Left lobe of liver (tissue), 2 donors: Measurements from ENCODE around the gene LMNTD2. TPM values are rescaled to one million over a fixed set of nuclear protein-coding genes. Genes with fewer than 3 reads are reported as not detected.
"Not testable (repeated sequence)": the region's sequence is repeated elsewhere in the genome, so short reads cannot be mapped to it uniquely, and the experiment has no call there.

Experiments
- ATAC-seq: fragments of 200-7000 bp; cut with Tn5 transposase; one replicate; pipeline ENCODE4 v1.9.1; 2020; ENCODE audit warnings: mild to moderate bottlenecking, moderate library complexity
- DNase-seq: peaks from one replicate; pipeline ENCODE4 v3.0.0-alpha.2; 2020; ENCODE audit warnings: low spot score
- total RNA-seq: library from RNA; stranded (reverse); gene quantifications from one replicate; pipeline ENCODE4 v1.2.1, GENCODE V29; 2021
- donor health status: DM: no; HTN: no; CAD: no; lungs with moderate emphysema.
- donor health status: DM: no; HTN: yes; CAD: no.

LMNTD2 gene
- total RNA-seq, 1 donor from 2014 or later = 13.4 TPM

GRCh38 chr11:516918-517685 lies 43.4 kb downstream of the LMNTD2 start:
- DNase-seq = peak; percentile 45
- not testable (repeated sequence) for ATAC-seq

- no peak for ATAC-seq
Observed at GRCh38 chr11:516400-516799, 44.1 kb downstream of the LMNTD2 start.

GRCh38 chr11:515131-515530 lies 45.4 kb downstream of the LMNTD2 start:
- no peak for DNase-seq
- ATAC-seq = no peak

More at GRCh38 chr11:516400-516799, 44.1 kb downstream of the LMNTD2 start:
- no peak for DNase-seq

- DNase-seq (no peak), ATAC-seq (no peak)
Observed at GRCh38 chr11:514606-515005, 45.9 kb downstream of the LMNTD2 start.

- ATAC-seq = peak; percentile 14
- no peak for DNase-seq
Observed at GRCh38 chr11:512761-513595, 47.6 kb downstream of the LMNTD2 start.

GRCh38 chr11:508956-509355 lies 51.6 kb downstream of the LMNTD2 start:
- DNase-seq (peak; percentile 46), ATAC-seq (no peak)

GRCh38 chr11:507727-508515 lies 52.6 kb downstream of the LMNTD2 start:
- DNase-seq = peak; percentile 47
- ATAC-seq = no peak

GRCh38 chr11:506995-507726 lies 53.4 kb downstream of the LMNTD2 start, which contains the start of gene RNH1:
Gene RNH1 (minus strand): TSS chr11:507242. CDS start chr11:502162, 5,080 bp downstream.
- ATAC-seq (peak; percentile 89), DNase-seq (peak; percentile 99)

GRCh38 chr11:506238-506994 lies 54.1 kb downstream of the LMNTD2 start:
- DNase-seq (peak; percentile 99), ATAC-seq (peak; percentile 82)

- ATAC-seq (no peak), DNase-seq (no peak)
Observed at GRCh38 chr11:504994-505344, 55.6 kb downstream of the LMNTD2 start.

Other genes starting within 250 kb of the LMNTD2 start
- 29.2 TPM for gene IFITM1, start 246.7 kb downstream of the LMNTD2 start, total RNA-seq
- 488 TPM for gene IFITM3, start 239.9 kb downstream of the LMNTD2 start, total RNA-seq
- 0.28 TPM for gene B4GALNT4, start 191.2 kb downstream of the LMNTD2 start, total RNA-seq
- gene PKP3, start 166.5 kb downstream of the LMNTD2 start, total RNA-seq = 1.2 TPM
- 96.2 TPM for gene SIGIRR, start 145.7 kb downstream of the LMNTD2 start, total RNA-seq
- gene ANO9, start 118.7 kb downstream of the LMNTD2 start, total RNA-seq = 0.83 TPM
- gene PTDSS2, start 110.5 kb downstream of the LMNTD2 start, total RNA-seq = 10.2 TPM
- gene RNH1, start 53.5 kb downstream of the LMNTD2 start, total RNA-seq = 85.4 TPM
- 12.9 TPM for gene HRAS, start 25.2 kb downstream of the LMNTD2 start, total RNA-seq
- 0.93 TPM for gene LRRC56, start 23.2 kb downstream of the LMNTD2 start, total RNA-seq
- gene RASSF7, start 232 bp upstream of the LMNTD2 start, total RNA-seq = 36.6 TPM
- gene PHRF1, start 15.7 kb upstream of the LMNTD2 start, total RNA-seq = 25.4 TPM
- gene IRF7, start 55.2 kb upstream of the LMNTD2 start, total RNA-seq = 38.5 TPM
- 64.8 TPM for gene CDHR5, start 64.2 kb upstream of the LMNTD2 start, total RNA-seq
- gene SCT, start 66.4 kb upstream of the LMNTD2 start, total RNA-seq = 0.81 TPM
- 0.68 TPM for gene DRD4, start 76.5 kb upstream of the LMNTD2 start, total RNA-seq
- gene DEAF1, start 134.5 kb upstream of the LMNTD2 start, total RNA-seq = 14.8 TPM
- 16.8 TPM for gene TMEM80, start 135.1 kb upstream of the LMNTD2 start, total RNA-seq
- gene EPS8L2, start 145.5 kb upstream of the LMNTD2 start, total RNA-seq = 190 TPM
- gene TALDO1, start 186.7 kb upstream of the LMNTD2 start, total RNA-seq = 147 TPM
- 31.7 TPM for gene GATD1, start 216.7 kb upstream of the LMNTD2 start, total RNA-seq
- gene CEND1, start 229.4 kb upstream of the LMNTD2 start, total RNA-seq = 0.43 TPM
- 51.4 TPM for gene SLC25A22, start 237.5 kb upstream of the LMNTD2 start, total RNA-seq
- gene PIDD1, start 244.5 kb upstream of the LMNTD2 start, total RNA-seq = 14.9 TPM
- 511 TPM for gene RPLP2, start 249.2 kb upstream of the LMNTD2 start, total RNA-seq